Measurements from ENCODE around the gene GFI1. TPM values are rescaled to one million over a fixed set of nuclear protein-coding genes. Genes with fewer than 3 reads are reported as not detected.
A peak's percentile ranks its signal among the peaks of the same experiment; 100 is the strongest.

GFI1 gene
- total and polyA plus RNA-seq, 2 experiments from 2014 or later: not detected

DNA sequence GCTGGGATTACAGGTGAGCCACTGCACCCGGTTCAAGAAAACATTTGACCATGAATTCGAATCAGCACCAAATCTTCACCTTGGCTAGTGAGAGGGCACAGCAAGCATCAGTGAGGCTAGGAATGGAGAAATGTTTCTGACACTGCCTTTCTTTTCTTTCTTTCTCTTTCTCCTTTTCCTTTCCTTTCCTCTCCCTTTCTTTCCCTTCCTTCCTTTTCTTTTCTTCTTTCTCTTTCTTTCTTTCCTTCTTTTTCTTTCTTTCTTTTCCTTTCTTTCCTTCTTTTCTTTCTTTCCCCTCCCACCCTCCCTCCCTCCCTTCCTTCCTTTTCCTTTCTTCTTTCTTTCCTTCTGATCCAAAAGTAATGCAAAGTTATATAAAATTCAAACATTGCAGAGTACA is 40.9 kb downstream of the GFI1 start:
- Histone ChIP-seq H3K27me3 (replicated peaks; ENCODE audit: insufficient read depth) (no peaks in the 10 kb centered on the region), H3K4me2 (ENCODE audit: unreplicated experiment) (no peak overlapping the region), H3K9me2 (ENCODE audit: insufficient read depth) (no peaks in the 10 kb centered on the region), H3K79me2 (ENCODE audit: insufficient read depth) (no peaks in the 10 kb centered on the region), H2AFZ (no peak overlapping the region), H4K20me1 (ENCODE audit: insufficient read depth) (no peaks in the 10 kb centered on the region), H3K9ac (no peak overlapping the region), H3F3A (ENCODE audit: insufficient read depth) (no peaks in the 10 kb centered on the region; the same call in 1 of the 2 replicates), H3K36me3 (ENCODE audit: low read depth) (no peaks in the 10 kb centered on the region), H3K4me3 (no peak overlapping the region), H3K4me1 (ENCODE audit: insufficient read depth) (peaks cover 12% of the 10 kb centered on the region), H3K9me3 (ENCODE audit: low read depth) (no peaks in the 10 kb centered on the region), H3K27ac (no peak overlapping the region)
- DNase-seq: no peak
- in situ Hi-C loops (cut with MboI): no loop called here
- 52 to 55% methylated on average over 2 of the region's 2 CpGs for WGBS, 2 experiments (ENCODE audit: low coverage in 1 of 2, low lambda C conversion rate in 2 of 2, missing lambda C conversion rate in 2 of 2)
- no peak for TF ChIP-seq EZH2 (IDR thresholded peaks at IDR 0.05; ENCODE audit: insufficient read depth, poor library complexity, severe bottlenecking)
- TF ChIP-seq EZH2phosphoT487 (IDR thresholded peaks at IDR 0.05; ENCODE audit: insufficient read depth, low read depth): no peak

DNA sequence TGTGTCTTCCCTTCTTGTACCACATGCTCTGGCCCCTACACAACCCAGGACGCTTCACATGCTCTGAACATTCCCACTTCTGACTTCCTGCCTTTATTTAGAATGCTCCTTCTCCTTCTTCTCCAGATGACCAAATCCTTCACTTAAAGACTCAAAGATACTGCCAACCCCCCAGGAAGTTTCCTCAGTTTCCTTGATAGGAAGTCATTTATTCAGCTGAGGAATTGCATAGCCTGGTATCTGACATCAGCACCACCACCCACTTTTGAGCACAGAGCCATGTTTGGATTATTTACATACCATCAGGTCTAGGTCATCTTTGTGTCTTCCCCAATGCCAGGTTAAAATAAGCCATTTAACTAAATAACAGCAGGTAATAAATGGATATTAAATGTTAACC is 42.4 kb downstream of the GFI1 start:
- Histone ChIP-seq H3K79me2 (ENCODE audit: insufficient read depth) (no peaks in the 10 kb centered on the region), H3F3A (ENCODE audit: insufficient read depth) (no peaks in the 10 kb centered on the region; the same call in 1 of the 2 replicates), H3K4me2 (ENCODE audit: unreplicated experiment) (peak overlapping the region; percentile 4), H2AFZ (peak overlapping the region; percentile 24; the same call in 1 of the 2 replicates), H4K20me1 (ENCODE audit: insufficient read depth) (no peaks in the 10 kb centered on the region), H3K27me3 (replicated peaks; ENCODE audit: insufficient read depth) (no peaks in the 10 kb centered on the region), H3K36me3 (ENCODE audit: low read depth) (no peaks in the 10 kb centered on the region), H3K9ac (no peak overlapping the region), H3K4me1 (ENCODE audit: insufficient read depth) (peaks cover 12% of the 10 kb centered on the region), H3K4me3 (no peak overlapping the region), H3K9me2 (ENCODE audit: insufficient read depth) (no peaks in the 10 kb centered on the region), H3K9me3 (ENCODE audit: low read depth) (no peaks in the 10 kb centered on the region), H3K27ac (no peak overlapping the region)
- TF ChIP-seq EZH2phosphoT487 (IDR thresholded peaks at IDR 0.05; ENCODE audit: insufficient read depth, low read depth) (no peak), EZH2 (IDR thresholded peaks at IDR 0.05; ENCODE audit: insufficient read depth, poor library complexity, severe bottlenecking) (no peak)
- DNase-seq: peak; percentile 54
- in situ Hi-C loops (cut with MboI): no loop called here
- WGBS, 2 experiments (ENCODE audit: low coverage in 1 of 2, low lambda C conversion rate in 2 of 2, missing lambda C conversion rate in 2 of 2): 95 to 100% methylated on average over 1 of the region's 1 CpG

DNA sequence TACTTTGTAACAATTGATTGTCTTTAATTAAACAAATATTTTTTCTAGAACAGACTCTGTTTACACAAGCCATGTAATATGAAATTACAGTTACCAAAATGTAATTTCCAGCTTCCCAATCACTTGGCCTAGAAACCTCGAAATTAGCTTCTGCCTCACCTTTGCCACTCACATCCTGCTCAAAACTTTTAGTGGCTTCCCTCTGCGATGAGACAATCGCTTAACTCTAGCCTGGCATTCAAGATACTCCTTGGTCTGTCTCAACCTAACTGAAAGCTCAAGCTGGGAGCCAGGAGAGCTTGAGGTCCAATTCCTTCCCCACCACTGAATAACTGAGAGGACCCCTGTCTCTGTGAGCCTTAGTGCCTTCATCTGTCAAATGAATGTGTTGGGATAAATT is 42.8 kb downstream of the GFI1 start:
- no peak overlapping the region for H3K4me3 ChIP-seq
- no peaks in the 10 kb centered on the region for H4K20me1 ChIP-seq (ENCODE audit: insufficient read depth)
- no peak overlapping the region for H3K27ac ChIP-seq
- H3K4me1 ChIP-seq (ENCODE audit: insufficient read depth): peaks cover 12% of the 10 kb centered on the region
- no peaks in the 10 kb centered on the region; the same call in 1 of the 2 replicates for H3F3A ChIP-seq (ENCODE audit: insufficient read depth)
- H2AFZ ChIP-seq: peak overlapping the region; percentile 24; the same call in 1 of the 2 replicates
- TF ChIP-seq EZH2phosphoT487 (IDR thresholded peaks at IDR 0.05; ENCODE audit: insufficient read depth, low read depth) (no peak), EZH2 (IDR thresholded peaks at IDR 0.05; ENCODE audit: insufficient read depth, poor library complexity, severe bottlenecking) (no peak)
- in situ Hi-C loops (cut with MboI): no loop called here
- no peaks in the 10 kb centered on the region for H3K9me3 ChIP-seq (ENCODE audit: low read depth)
- H3K4me2 ChIP-seq (ENCODE audit: unreplicated experiment): no peak overlapping the region
- no peaks in the 10 kb centered on the region for H3K9me2 ChIP-seq (ENCODE audit: insufficient read depth)
- DNase-seq: no peak
- 84 to 92% methylated on average over 3 of the region's 3 CpGs for WGBS, 2 experiments (ENCODE audit: low coverage in 1 of 2, low lambda C conversion rate in 2 of 2, missing lambda C conversion rate in 2 of 2)
- no peaks in the 10 kb centered on the region for H3K27me3 ChIP-seq (replicated peaks; ENCODE audit: insufficient read depth)
- H3K79me2 ChIP-seq (ENCODE audit: insufficient read depth): no peaks in the 10 kb centered on the region
- H3K9ac ChIP-seq: no peak overlapping the region
- H3K36me3 ChIP-seq (ENCODE audit: low read depth): no peaks in the 10 kb centered on the region

DNA sequence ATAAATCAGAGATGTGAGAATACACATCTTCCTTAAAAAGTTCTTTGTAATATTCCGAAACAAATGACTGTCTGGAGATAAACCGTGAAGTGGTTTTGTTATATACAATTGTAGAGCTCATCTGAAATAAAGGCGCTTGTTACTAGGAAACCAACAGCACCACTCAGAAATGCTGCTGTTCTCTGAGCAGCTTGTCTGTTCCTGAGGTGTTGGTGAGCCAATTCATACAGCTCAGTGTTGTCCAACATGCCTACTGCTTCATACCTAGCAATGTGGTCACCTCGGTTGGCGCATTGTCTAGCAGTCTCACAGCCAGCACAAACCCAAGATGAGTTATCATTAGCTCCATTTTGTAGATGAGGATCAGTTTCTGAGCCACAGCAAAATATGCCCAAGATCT is 44.4 kb downstream of the GFI1 start:
- Histone ChIP-seq H4K20me1 (ENCODE audit: insufficient read depth) (no peaks in the 10 kb centered on the region), H3K9me3 (ENCODE audit: low read depth) (no peaks in the 10 kb centered on the region), H3K4me2 (ENCODE audit: unreplicated experiment) (no peak overlapping the region), H2AFZ (0 out of 2 replicates have a peak overlapping the region, but pooled peaks have one; percentile 38), H3K9ac (no peak overlapping the region), H3K27me3 (replicated peaks; ENCODE audit: insufficient read depth) (no peaks in the 10 kb centered on the region), H3K4me1 (ENCODE audit: insufficient read depth) (peaks cover 12% of the 10 kb centered on the region), H3K27ac (no peak overlapping the region), H3K36me3 (ENCODE audit: low read depth) (no peaks in the 10 kb centered on the region), H3F3A (ENCODE audit: insufficient read depth) (no peaks in the 10 kb centered on the region; the same call in 1 of the 2 replicates), H3K79me2 (ENCODE audit: insufficient read depth) (no peaks in the 10 kb centered on the region), H3K9me2 (ENCODE audit: insufficient read depth) (no peaks in the 10 kb centered on the region), H3K4me3 (no peak overlapping the region)
- in situ Hi-C loops (cut with MboI): no loop called here
- TF ChIP-seq EZH2phosphoT487 (IDR thresholded peaks at IDR 0.05; ENCODE audit: insufficient read depth, low read depth) (no peak), EZH2 (IDR thresholded peaks at IDR 0.05; ENCODE audit: insufficient read depth, poor library complexity, severe bottlenecking) (no peak)
- 86 to 92% methylated on average over 5 of the region's 5 CpGs for WGBS, 2 experiments (ENCODE audit: low coverage in 1 of 2, low lambda C conversion rate in 2 of 2, missing lambda C conversion rate in 2 of 2)
- DNase-seq: no peak

All from GM23248 (cell line).